ENCODE data around the gene IKZF4. TPM values are rescaled to one million over a fixed set of nuclear protein-coding genes. Genes with fewer than 3 reads are reported as not detected.

The IKZF4 gene
- total RNA-seq, 1 experiment from 2014 or later: 8.5 TPM

DNA sequence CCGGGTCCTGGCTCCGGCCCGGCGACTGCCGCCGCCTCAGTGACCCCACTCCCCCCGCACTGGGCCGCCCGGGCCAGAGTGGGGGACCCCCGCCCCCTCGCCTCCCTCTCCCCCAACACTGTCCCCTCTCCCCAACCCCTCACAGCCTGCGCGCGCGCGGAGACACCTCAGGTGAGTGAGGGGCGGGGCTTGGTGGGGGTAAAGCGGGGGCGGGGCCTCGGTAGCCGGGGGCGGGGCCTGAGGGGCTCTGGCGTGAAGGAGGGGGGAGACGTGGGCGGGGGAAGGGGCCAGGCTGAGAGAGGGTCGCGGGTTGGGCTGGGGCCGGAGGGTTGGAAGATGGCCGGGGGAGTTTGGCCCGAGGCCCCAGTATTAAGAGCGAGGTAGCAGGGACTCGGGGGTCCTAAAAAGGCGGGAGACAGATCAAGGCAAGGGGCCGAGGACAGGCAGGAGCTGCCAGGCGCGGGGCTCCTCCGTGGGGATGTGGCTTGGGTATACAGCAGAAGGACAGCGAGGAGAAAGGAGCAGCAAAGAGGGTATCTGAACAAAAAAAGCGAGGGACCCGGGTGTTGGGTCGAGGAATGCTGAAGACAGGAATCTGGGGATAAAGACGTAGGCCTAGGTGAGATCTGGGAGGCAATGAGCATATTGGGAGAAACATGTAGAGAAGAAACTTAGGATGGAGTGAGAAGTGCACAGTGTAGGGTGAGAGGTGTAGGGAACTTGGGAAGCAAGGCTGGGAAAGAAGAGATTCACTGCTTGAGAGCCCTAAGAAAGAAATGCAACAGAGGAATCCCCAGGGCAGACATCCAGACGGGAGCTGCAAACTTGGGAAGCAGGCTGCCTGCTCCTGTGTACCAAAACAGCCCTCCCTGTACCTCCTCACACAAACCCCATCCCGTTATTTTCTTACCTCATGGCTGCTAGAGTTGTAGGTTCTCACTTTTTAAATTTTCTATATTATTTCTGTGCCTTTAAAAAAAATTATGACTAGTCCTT, 13.0 kb upstream of the IKZF4 start:
- H3K9me2 ChIP-seq (ENCODE audit: insufficient read depth): no peaks in the 10 kb centered on the region
- ATAC-seq: peak; percentile 84
- H3K9me3 ChIP-seq (ENCODE audit: control insufficient read depth in 1 of 2, insufficient read depth in 1 of 2, low read depth in 1 of 2, low read length in 2 of 2): no peaks in the 10 kb centered on the region
- peak overlapping the region; percentile 100 for H3K4me2 ChIP-seq (ENCODE audit: low read length)
- ChIA-PET POLR2A (interaction anchor here (0.7 to 1.8 kb wide), 6 partner anchors 10 to 269 kb away, joined by 3 to 22 read pairs (median 5); partner anchors contain the start of genes RAB5B, SUOX and ZC3H10), RAD21 (ENCODE audit: low non-redundant PET in 1 of 2, low total read pairs in 2 of 2, uncharacterized antibody in 2 of 2, unreplicated experiment in 2 of 2) (interaction anchor here in 1 of 2 experiments (0.6 to 0.7 kb wide), 2 partner anchors 10 to 22 kb away, joined by 4 to 6 read pairs; no protein-coding TSS in a partner anchor), CTCF (interaction anchor here (0.8 to 7.2 kb wide), 4 partner anchors 10 to 269 kb away, joined by 3 to 48 read pairs (median 5); partner anchors contain the start of gene SUOX)
- no peaks in the 10 kb centered on the region for H3K79me2 ChIP-seq (ENCODE audit: insufficient read depth, low read length)
- DNase-seq (ENCODE audit: low read depth, low spot score): no peak
- H3K4me3 ChIP-seq (replicated peaks in 1 of 2; ENCODE audit: low read depth in 1 of 2, low read length in 2 of 2): peak overlapping the region; percentile 65 to 97
- H4K20me1 ChIP-seq (ENCODE audit: insufficient read depth): no peaks in the 10 kb centered on the region
- H3K27ac ChIP-seq (ENCODE audit: low read depth, low read length): peak overlapping the region; percentile 39
- BruUV-seq (replicated peaks): no TSS peak
- H2AFZ ChIP-seq (ENCODE audit: low read depth, low read length, poor library complexity, severe bottlenecking): no peak overlapping the region
- no peaks in the 10 kb centered on the region for H3K27me3 ChIP-seq (ENCODE audit: insufficient read depth, low read length)
- H3K4me1 ChIP-seq (ENCODE audit: control insufficient read depth in 1 of 2, insufficient read depth in 2 of 2, low read length in 2 of 2): peaks cover 10 to 21% of the 10 kb centered on the region in 2 experiments
- TF ChIP-seq EZH2phosphoT487 (IDR thresholded peaks at IDR 0.05; ENCODE audit: borderline replicate concordance) (no peak), SIN3A (IDR thresholded peaks at IDR 0.05; ENCODE audit: low read depth) (no peak), YY1 (IDR thresholded peaks at IDR 0.05; ENCODE audit: extremely low read depth, insufficient replicate concordance, low read depth, low read length) (no peak), EZH2 (IDR thresholded peaks at IDR 0.05) (no peak), SRF (IDR thresholded peaks at IDR 0.05; ENCODE audit: low read depth) (no peak), RAD21 (IDR thresholded peaks at IDR 0.05; ENCODE audit: low read depth) (no peak), CBX3 (IDR thresholded peaks at IDR 0.05; ENCODE audit: low read depth) (no peak), JUND (IDR thresholded peaks at IDR 0.05) (no peak)
- TF ChIP-seq, protein P1, sequence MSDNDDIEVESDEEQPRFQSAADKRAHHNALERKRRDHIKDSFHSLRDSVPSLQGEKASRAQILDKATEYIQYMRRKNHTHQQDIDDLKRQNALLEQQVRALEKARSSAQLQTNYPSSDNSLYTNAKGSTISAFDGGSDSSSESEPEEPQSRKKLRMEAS (IDR thresholded peaks at IDR 0.05): no peak
- TF ChIP-seq, protein P2, sequence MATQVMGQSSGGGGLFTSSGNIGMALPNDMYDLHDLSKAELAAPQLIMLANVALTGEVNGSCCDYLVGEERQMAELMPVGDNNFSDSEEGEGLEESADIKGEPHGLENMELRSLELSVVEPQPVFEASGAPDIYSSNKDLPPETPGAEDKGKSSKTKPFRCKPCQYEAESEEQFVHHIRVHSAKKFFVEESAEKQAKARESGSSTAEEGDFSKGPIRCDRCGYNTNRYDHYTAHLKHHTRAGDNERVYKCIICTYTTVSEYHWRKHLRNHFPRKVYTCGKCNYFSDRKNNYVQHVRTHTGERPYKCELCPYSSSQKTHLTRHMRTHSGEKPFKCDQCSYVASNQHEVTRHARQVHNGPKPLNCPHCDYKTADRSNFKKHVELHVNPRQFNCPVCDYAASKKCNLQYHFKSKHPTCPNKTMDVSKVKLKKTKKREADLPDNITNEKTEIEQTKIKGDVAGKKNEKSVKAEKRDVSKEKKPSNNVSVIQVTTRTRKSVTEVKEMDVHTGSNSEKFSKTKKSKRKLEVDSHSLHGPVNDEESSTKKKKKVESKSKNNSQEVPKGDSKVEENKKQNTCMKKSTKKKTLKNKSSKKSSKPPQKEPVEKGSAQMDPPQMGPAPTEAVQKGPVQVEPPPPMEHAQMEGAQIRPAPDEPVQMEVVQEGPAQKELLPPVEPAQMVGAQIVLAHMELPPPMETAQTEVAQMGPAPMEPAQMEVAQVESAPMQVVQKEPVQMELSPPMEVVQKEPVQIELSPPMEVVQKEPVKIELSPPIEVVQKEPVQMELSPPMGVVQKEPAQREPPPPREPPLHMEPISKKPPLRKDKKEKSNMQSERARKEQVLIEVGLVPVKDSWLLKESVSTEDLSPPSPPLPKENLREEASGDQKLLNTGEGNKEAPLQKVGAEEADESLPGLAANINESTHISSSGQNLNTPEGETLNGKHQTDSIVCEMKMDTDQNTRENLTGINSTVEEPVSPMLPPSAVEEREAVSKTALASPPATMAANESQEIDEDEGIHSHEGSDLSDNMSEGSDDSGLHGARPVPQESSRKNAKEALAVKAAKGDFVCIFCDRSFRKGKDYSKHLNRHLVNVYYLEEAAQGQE (IDR thresholded peaks at IDR 0.05; ENCODE audit: low read depth): no peak
- peaks cover 2 to 14% of the 10 kb centered on the region in 2 experiments; a peak in 1 of 4 replicates for H3K36me3 ChIP-seq (ENCODE audit: control insufficient read depth in 1 of 2, insufficient read depth in 2 of 2, low read length in 2 of 2)
- peak overlapping the region; percentile 94 for H3K9ac ChIP-seq (ENCODE audit: low read length)
- intact Hi-C loops (cut with micrococcal nuclease): no loop called here

Data from HCT116 (cell line).